GM19372 (cell line): ENCODE results near the gene PARVB.

Experiments used
- ATAC-seq: cut with Tn5 transposase; IDR thresholded peaks from one replicate; pipeline ENCODE4 v1.9.1; 2021; ENCODE audit warnings: mild to moderate bottlenecking, low read depth, moderate library complexity; ENCODE audit not compliant: unreplicated experiment

The PARVB gene

DNA sequence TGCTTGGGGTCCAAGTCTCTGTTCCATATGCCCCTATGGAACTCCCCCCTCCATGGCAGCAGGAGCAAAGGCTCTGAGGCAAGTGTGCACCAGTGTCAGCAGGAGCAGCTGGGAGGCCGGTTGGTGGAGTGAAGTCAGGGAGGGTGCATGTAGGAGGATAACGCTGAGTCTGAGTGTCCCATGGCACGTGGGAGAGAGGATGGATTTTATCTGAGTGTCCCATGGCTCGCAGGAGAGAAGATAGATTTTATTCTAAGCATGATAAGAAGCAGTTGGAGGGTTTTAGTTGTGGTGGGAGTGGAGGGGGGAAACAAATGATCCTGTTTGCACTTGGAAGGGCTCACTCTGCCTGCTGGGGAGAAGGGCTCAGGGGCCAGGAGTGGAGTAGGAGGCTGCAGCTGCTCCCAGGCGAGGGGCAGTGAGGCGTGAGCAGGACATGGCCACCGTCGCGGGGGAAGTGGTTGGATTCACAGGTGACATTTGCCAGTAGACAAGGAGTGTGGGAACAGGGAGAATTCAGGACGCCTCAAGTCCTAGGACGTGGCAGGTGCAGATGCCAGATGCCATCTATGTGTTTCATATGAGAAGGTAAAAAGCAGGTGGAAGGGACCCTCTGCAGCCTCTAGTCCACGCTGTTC, 123.0 kb downstream of the PARVB start:
- ATAC-seq = no peak

DNA sequence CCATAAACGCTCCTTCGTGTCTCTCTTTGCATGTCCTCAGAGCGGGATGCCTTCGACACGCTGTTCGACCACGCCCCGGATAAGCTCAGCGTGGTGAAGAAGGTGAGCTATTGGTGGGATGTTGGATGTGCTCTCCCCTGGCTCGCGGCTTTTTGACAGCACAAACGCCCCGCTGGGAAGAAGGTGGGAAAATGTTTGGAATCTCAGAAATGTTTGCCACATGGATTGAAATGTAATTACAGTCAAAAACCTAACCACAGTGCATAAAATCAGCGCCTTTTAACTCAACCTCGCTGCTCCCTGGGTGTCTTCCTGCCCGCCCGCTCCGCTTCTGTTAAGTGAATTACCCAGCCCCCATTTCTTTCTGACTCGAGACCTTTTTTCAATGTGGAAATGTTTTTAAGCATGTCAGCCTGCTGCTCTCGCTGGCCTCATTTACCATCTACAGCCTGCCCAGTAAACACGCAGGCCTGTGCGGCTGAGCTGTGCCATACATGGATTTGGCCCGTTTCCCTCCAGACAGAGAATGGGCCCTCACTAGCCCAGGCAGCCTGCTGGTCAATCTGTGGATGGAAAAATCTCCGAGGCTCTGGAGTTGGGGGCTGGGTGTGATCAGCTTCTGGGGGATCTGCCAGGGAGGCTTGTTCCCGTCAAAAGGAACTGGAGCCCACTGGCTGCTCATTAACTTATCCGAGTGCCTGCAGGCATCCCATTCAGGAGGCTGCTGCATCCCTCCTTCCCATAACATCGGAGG, 123.9 kb downstream of the PARVB start:
- ATAC-seq = no peak

DNA sequence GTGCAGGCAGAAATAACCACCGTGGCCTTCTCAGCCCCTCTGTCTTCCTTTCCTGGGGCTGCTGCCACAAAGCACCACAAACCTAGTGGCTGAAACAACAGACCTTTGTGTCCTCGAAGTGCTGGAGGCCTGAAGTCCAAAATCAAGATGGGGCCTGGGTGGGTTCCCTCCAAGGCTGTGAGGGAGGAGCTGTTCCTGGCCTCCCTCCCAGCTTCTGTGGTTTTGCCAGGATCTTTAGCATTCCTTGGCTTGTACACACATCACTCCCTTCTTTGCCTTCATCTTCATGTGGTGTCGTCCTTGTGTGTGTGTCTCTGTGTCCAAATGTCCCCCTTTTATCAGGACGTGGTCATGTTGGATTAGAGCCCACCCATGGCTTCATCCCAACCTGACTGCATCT, 127.6 kb downstream of the PARVB start:
- no peak for ATAC-seq

DNA sequence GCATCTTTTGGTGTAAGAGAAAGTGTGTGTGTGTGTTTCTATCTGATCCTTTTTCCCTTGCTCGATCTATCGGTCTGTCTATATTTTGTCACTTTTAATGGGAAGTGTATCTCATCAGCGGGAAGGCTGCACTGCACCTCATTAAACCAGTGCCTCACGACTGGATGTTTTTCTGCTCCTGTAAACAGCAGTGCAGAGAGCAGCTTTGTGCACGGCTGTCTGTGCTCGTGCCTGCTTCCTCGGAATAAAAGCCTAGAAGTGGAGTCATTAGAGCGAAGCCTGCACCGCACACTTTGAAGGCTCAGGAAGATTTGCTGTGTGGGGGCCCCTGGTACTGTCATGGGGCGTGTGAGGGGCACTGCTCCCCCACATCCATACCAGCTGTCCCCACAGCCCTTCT, 129.6 kb downstream of the PARVB start:
- ATAC-seq = no peak

DNA sequence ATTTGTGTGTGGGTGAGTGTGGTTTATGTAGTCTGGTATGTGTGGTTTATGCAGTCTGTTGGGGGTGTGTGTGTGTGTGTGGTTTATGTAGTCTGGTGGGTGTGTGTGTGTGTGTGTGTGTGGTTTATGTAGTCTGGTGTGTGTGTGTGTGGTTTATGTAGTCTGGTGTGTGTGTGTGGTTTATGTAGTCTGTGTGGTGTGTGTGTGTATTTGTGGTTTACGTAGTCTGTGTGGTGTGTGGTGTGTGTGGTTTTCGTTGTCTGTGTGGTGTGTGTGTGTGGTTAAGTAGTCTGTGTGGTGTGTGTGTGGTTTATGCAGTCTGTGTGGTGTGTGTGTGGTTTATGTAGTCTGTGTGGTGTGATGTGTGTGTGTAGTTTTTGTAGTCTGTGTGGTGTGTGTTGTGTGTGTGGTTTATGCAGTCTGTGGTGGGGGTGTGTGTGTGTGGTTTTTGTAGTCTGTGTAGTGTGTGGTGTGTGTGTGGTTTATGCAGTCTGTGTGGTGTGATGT, 130.4 kb downstream of the PARVB start:
- ATAC-seq = no peak

DNA sequence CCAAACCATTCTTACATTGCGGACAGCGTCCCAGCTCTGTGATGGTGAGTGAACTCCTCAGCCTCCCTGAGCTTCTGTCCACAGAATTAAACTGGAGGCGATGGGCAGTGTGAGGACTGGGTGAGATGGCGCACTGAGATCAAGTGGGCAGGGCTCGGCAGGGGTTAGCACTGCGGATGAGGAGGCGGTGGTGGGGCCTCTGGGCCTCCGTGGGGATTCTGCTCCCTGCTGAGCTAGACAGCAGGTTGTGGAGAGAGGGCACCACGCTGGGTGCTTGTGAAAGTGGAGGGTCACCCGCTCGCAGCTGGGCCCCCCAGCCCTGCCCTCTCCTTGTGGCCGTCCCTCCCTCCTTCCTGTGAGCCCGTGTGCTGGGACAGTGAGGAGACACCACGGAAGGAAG, 131.0 kb downstream of the PARVB start:
- ATAC-seq = no peak

DNA sequence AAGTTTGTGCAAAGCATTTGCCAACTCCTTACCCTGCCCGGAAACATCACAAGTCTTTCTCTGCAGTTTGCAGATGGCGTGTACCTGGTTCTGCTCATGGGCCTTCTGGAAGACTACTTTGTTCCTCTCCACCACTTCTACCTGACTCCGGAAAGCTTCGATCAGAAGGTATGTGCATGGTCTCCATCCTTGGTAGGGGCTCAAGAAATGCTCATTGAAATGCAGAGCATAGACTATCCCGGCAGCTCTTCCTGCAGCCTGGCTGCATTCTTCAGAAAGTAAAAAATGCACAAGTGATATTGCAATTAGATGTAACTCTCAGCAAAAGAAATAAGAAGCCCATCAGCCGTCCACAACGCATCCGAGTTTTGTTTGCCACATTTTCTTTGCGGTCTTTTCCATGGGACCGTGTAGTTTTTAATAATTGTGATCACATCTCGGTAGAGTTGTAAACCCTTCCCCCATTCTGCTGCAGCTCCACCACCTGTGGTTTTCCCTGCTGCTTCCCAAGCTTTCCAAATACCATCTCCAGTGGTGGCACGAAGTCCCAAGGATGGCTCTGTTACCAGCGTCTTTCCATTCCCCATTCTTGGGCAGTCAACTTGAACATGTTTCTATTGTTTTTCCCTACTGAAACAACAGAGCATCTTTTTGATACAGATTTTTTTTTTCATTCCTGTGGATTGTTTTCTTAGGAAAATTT, 134.0 kb downstream of the PARVB start:
- no peak for ATAC-seq

DNA sequence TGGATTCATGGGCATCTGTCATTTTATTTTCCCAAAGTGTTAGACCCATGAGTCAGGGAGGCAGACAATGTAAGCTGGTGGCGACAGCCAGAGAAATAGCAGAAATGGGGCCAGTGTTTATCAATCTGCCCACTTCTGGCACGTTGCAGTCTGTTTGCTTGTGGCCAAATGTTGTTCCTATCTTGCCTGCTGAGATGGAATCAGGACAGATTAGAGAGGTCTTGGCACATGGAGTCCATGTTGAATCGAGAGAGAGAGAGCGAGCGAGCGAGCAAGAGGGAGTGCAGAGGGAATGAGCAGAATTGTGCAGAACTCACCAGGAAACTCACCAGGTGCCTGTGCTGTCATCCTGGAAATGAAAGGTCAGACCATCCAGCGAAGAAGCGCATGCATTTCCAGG, 134.7 kb downstream of the PARVB start:
- no peak for ATAC-seq

DNA sequence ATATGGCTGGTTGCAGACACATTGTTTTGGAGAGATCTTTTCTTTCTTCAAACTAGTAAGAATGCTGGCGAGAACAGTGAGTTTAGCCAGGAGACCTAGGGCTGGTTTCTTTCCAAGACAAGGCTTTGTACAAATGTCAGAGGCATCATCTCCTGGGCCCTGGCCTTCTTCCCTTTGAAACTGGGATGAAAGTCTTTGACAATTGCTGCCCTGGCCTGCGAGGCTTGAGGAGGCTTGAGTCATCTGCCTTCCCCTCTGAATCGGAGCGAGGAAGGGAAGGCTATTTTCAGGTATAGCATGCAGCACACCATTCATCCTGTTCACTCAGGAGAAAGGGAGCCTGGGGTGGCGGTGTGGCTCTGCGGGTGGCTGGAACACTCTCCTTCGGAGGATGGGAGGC, 135.1 kb downstream of the PARVB start:
- no peak for ATAC-seq

DNA sequence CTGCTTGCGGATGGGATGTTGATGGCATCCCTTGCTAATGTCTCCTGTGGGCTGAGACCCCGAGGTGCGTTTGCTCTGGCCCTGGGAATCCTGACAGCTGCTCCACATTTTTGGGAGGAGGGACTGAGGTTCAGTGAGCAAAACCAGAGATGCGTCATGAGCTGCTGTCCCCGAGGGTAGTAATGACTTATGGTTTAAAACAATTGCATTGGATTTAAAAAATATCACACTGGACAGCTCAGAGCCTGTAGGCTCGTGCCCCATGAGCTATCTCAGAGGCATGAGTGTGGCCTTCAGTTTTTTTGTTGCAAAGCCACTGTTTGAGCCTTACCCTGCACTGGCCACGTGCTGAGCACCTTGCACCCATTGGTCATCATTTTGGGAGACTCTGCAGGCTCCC, 135.7 kb downstream of the PARVB start:
- no peak for ATAC-seq

DNA sequence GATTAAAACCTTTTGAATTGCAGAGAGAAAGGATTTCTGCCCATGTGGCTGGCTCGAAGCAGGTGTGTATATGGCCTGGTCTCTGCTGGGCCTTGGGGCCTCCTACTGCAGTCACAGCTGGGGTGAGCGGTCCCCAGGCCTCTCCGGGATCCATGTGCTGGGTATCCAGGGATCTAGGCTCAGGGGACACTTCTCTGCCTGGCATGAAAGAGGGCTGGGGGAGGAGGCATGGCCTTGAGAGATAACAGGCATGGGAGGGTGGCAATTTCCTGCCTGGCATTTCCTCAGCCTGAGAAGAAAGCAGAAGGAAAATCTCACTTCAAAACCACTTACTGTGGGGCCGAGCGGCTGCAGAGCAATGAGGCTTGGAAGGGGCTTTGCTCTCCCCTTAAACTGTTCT, 136.3 kb downstream of the PARVB start:
- no peak for ATAC-seq

DNA sequence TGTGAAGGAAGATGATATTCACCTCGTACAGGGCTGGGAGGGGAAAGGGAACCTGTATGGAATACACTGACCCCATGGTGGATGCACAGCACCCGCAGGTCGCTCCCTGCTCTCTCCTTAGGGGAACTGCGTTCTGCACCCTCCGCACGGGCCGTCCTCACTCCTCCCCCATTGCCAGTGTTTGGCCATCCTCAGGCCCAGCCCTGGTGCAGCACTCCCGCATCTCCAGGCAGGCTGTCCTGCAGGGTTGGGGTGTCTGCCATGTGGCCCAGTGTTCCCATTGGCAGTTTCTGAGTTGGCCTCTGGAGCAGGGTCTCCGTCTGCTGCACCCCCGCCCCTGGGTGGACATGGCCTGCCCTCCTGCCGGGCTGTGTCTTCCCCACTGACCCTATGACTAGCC, 137.6 kb downstream of the PARVB start:
- no peak for ATAC-seq

DNA sequence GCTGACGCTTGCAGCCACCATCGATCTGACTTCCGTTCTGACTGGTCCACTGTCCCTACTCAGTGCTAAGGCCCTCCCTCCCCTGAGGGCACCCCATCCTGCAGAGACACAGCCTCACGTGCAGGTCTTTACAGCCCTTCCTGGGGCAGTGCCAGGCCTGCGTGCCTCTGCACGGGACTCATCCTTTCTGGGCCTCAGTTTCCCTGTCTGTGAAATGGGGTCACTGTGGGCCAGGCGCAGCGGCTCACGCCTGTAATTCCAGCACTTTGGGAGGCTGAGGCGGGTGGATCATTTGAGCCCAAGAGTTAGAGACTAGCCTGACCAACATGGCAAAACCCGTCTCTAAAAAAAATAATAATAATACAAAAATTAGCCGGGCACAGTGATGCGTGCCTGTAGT, 138.9 kb downstream of the PARVB start:
- no peak for ATAC-seq

DNA sequence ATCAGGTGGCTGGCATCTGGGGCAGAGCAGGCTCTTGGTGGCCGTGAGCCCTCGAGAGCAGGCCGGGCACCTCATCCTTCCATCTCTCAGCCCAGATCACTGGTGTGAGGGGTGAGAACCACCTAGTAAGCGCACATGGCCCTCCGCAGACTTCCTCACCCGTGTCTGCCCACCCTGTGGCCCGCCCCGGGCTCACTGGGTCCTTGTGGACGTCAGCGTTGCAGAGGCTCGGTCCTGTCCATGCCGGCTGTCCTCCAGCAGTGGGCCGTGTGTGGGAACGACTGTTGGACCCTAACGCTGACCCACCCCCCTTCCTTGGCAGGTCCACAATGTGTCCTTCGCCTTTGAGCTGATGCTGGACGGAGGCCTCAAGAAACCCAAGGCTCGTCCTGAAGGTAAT, 139.4 kb downstream of the PARVB start:
- ATAC-seq = no peak

DNA sequence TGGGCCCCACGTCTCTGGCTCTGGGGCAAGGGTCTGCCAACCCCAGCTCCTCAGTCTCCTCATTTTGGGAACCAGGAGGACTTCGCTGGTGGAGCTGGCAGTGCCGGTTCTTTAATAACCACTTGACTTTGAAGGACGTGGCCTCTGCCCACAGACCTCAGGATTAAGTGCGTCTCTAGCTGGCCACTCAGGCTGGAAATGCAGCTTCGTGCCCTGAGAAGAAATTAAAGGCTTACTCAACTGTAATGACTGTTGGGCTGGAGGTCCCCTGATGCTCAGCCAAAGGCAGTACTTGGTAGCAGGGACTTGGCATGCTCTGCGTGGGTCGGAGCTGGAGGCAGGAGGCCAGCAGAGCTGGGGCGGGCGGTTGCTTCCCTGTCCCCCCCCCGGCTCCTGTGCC, 139.9 kb downstream of the PARVB start:
- ATAC-seq = no peak

DNA sequence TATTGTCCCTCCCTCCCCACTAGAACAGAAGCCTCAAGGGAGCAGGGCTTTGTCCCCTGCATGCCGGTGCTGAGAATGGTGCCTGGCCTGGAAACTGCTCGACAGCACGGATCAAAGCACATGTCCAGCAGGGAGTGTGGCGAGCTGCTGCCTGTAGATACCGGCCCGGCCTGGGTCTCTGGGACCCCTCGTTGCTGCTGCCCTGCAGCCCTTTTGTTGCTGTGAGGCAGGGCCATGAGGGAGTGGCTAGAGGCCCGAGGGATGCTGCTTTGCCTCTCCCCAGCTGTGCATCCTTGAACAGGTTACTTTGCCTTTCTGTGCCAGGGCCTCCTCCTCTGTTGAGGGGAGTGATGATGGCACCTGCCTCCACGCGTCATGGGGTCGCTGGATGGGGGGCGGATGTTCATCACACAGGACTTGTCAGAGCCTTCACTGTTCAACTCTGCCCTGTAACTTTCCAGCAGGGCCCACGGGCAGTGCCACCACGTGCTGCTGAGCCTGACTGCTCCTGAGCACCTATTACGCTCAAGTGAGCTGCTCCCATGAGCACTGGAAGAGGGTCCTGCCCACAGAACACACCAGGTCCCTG, 141.3 kb downstream of the PARVB start:
- ATAC-seq = no peak

DNA sequence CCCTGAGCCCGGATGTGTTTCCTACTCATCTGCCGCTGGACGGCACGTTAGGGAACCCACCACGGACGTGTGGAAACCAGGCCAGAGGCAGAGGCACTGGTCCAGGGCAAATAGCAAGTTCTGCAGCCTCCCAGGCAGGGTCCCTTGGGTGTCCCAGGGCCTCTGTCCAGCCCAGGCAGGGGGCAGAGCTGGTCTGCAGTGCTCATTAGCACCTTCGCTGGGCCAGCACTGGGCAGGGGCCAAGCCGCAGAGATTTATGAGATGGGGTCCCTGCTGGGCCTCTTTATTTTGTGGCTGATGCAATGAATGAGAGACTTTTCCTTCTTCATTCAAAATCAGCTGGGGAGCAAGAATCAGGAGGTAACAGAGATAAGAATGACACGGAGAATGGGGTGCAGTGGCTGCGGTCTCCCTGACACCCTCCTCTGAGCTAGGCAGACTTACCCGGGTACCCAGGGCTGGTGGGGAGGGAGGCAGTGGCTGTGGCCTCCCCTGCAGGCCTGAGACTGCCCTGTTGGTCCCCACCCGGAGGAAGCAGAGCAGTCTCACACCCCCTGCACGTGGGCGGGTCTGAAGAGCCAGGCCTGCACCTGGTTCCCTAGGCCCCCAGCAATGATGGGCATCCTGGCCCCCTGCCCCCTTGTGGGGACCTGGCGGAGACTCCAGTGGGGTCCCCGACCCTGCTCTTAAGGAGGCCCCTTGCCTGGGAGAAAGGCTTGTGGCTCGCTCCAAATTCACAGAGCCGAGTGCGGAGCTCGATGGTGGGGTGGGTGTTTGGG, 142.6 kb downstream of the PARVB start:
- ATAC-seq = no peak

DNA sequence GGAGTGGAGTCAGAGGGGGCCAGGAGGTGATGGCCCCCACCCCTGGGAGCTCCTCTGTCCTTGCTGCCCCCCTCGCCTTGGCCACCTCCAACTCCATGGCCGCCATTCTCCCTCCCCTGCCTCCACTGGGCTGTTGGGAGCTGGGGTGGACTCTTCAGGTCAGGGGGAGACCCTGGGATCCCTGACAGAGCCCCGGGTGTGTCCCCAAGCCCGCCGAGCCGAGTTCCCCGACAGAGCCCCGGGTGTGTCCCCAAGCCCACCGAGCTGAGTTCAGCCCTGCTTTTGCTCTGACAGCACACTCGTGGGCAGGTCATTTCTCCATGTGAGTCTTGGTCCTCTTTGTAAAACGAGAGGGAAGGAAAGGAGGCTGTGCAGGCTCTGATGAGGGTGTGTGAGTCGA, 143.4 kb downstream of the PARVB start:
- ATAC-seq = no peak

DNA sequence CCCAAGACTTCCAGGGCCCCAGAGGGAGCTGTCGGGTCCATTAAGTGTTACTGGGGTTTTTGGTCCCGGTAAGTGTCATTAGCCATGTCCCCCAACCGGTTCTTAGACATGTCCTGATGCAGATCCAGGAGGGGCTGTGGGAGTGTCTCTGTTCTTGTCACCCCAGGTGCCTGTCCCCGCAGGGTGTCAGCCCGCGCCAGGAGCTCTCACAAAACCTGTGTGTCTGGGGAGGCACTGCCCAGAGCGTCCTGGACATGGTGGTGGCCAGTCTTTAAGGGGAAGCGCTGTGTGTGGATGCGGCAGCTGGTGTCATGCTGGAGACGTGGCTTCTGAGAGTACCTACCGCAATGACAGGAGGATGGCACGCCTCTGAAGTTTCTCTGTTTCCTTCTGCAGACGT, 144.1 kb downstream of the PARVB start:
- no peak for ATAC-seq

DNA sequence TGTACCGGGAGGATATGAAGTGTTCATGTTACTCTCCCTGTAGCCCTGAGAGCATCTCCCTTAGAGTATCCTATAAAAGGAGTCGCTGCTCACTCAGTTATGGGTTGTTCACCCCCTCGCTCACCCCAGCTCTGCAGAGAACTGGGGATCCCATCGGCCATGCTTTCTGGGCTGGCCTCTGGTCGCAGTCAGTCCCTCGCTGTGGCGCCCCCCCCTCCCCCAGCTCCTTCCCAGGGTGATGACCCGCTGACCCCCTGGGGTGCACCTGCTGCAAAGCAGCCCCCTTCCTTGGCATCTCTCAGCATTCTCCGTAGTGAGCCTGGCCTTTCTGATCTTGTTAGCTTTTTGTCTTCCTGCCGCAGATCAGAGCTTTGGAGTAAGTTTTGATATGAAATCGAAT, 146.4 kb downstream of the PARVB start:
- ATAC-seq = no peak

DNA sequence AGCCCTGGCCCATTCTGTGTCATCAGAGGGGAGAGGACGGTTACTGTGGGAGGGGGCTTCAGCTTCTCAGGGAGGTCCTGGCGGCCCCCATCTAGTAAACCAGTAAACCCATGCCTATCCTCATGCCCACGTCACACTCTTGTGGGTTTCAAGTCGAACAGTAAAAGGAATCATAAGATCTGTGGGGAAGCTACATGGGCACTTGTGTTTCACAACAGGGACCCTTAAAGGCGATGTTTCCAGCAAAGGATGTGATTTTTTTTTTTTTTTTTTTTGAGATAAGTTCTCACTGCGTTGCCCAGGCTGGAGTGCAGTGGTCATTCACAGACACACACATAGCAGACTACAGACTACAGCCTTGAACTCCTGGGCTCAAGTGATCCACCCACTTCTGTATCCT, 147.5 kb downstream of the PARVB start:
- no peak for ATAC-seq
